GM21528 (cell line): ENCODE measurements around the gene FBXL17.

ENCODE experiments used
- ATAC-seq: cut with Tn5 transposase; IDR thresholded peaks from one replicate; pipeline ENCODE4 v1.9.1; 2021; ENCODE audit warnings: mild to moderate bottlenecking, moderate library complexity; ENCODE audit not compliant: unreplicated experiment, low FRiP score

FBXL17 gene

DNA sequence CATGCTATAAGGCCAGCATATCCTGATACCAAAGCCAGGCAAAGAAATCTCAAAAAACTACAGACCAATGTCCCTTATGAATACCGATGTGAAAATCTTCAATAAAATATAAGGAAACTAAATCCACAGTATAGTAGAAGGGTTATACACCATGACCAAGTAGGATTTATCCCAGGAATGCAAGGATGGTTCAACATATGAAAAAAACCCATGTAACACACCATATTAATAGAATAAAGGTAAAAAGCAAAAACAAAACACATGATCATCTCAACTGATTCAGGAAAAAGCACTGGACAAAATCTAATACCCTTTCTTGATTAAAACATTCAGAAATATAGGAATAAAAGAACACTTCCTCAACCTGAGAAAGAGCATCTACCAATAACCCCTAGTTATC, 6.1 kb downstream of the FBXL17 start:
- no peak for ATAC-seq

DNA sequence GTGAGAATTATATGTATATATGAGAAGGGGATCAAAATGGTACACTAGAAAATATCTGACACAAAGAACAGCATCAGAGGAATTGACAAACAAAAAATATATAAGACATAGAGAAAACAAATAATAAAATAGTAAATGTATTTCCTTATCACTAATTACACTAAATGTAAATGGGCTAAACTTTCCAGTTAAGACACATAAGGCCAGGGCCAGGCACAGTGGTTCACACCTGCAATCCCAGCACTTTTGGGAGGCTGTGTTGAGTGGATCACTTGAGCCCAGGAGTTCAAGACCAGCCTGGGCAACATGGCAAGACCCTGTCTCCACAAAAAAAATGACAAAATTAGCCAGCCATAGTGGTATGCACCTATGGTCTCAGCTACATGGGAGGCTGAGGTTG, 8.5 kb downstream of the FBXL17 start:
- no peak for ATAC-seq

DNA sequence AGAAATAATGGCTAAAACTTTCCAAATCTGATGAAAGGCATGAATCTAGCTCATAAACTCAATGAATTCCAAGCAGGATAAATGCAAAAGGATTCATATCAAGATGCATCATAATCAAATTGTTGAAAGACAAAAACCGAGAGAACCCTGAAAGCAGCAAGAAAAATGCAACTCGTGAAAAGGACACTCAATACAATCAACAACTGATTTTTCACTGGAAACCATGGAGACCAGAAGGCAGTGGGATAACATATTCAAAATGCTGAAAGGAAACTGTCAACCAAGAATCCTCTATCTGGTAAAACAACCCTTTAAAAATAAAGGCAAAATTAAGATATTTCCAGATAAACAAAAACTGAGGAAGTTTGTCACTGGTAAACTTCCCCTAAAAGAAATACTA, 9.5 kb downstream of the FBXL17 start:
- ATAC-seq: no peak

DNA sequence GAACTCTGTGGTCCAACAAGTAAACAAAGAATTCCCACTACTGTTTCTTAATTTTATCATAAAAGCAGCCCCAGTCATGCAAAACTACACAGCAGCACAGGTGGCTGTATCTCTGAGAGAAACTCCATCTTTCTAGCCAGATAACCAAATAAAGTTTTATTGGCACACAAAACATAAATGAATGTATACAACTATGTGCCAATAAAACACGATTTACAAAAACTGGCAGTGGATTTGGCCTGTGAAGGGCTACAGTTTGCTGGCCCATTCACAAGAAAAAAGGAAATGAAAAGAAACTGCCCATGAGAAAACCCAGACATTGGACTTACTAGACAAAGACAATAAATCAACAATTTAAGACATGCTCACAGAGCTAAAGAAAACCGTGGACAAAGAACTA, 10.6 kb downstream of the FBXL17 start:
- no peak for ATAC-seq

DNA sequence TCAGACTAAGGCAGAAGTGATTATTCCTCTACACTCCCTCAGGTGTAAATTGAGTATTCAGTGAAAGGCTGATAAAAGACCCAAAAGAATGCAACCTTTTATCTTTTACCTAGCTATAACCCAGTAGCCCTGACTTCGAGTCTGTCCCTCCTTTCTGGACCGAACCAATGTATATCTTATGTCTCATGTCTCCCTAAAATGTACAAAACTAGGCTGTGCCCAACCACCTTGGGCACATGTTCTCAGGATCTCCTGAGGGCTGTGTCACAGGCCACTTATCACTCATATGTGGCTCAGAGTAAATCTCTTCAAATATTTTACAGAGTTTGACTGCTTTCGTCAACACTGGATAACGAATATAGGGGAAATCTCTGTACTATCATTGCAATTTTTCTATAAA, 12.7 kb downstream of the FBXL17 start:
- ATAC-seq: no peak

DNA sequence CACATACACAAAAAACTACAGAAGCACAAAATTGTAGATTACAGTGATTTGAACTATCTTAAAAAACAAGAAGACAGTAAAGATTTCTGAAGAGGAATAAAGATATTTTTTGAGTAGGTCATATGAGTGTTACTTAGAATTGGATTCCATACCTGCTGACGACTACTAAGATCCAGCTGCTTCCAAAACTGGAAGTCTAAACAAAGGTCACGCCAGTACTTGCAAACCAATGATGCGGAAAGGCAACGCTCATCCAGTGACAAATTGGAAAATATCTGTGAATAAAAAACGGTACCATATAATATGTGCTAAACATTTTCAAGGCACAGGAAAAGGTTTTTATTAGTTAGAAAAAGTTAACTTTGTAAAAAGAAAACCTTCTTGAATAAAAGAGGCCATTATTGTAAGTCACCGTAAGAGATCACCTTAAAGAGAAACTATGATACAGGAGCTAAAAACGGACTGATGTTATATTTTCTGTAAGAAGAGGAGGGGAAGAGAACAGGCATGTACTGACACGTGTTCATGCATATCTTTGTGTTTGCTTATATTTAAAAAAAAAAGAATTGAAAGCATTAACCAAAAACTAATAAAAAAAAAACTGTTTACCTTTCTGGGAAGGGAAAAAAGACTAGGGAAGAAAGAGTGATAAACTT, 14.1 kb downstream of the FBXL17 start:
- no peak for ATAC-seq

DNA sequence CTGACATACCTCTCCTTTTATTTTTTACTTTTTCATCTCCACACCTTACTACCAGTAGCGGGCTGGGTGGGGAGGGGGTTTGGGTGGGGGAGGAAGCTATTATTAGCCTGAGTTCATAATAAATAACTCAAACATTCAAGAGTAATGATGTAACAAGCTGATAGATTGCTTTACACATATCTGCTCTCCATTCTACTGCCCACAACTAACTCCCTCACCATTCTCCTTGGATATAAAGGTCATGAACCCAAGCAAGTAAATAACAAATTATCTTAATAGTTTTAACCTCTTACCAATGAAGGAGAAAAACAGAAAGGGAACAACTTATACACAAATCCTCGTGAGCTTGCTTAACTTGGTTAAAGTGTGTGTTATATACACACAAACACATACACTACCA, 15.4 kb downstream of the FBXL17 start:
- ATAC-seq: no peak

DNA sequence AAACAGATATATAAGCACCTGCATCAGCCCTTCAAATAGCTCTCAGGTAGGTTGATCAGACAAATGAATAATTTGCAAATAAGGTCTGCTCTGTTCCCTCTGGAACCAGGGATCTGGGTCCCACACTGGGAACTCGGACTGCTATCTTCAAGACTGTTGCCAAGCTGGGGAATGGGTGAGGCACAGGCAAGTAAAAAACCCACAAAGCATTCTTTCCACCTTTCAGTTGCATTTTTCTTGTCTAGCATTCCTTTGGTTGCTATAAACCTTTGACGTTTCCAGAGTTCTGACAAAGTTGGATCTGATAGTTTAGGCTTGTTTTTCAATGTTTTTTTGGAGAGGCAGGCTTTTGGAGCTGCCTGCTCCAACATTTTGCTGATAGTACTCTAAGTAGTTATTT, 20.1 kb downstream of the FBXL17 start:
- no peak for ATAC-seq

DNA sequence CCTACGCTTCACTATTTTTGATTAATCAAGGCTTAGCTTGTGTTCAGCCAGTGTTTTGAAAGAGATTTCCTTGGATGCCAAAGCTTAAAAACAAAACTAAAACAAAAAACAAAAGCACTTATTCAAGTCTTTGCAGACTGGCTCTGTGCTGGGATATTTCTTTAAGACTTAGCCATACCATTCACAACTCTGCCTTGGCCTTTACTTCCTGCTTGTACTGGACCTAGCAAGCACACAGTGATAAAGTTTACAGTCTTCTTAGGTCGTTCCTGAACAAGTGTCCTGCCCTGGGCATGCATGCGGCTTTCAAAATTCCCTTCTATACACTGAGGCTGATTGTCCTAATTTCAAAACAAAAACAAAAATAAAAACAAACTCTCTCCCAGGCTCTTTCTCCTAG, 20.7 kb downstream of the FBXL17 start:
- no peak for ATAC-seq

DNA sequence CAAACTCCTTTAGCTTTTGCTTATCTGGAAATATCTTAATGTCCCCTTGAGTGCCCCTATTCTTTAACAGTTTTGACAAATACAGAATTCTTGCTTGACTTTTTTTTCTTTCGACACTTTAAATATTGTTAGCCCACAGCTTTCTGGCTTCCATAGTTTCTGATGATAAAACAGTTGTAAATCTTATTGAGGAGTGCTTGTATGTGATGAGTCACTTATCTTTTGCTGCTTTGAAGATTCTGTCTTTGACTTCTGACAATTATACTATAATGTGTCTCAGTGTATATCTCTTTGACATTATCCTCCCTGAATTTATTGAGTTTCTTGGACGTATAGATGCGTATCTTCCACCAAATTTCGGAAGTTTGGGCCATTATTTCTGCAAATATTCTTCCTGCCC, 21.6 kb downstream of the FBXL17 start:
- no peak for ATAC-seq

DNA sequence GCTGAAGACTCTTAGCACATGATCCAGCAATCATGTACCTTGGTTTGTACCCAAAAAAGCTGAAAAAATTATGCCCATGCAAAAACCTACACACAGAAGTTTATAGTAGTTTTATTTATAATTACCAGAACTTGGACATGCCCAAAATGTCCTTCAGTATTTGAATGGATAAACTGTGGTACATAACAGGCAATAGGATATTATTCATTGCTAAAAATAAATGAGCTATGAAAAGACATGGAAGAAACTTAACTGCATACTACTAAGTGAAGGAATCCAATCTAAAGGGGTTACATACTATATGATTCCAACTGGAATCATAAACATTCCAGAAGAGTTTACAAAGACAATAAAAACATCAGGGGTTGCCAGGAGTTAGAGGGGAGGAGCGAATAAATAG, 25.6 kb downstream of the FBXL17 start:
- ATAC-seq: no peak

DNA sequence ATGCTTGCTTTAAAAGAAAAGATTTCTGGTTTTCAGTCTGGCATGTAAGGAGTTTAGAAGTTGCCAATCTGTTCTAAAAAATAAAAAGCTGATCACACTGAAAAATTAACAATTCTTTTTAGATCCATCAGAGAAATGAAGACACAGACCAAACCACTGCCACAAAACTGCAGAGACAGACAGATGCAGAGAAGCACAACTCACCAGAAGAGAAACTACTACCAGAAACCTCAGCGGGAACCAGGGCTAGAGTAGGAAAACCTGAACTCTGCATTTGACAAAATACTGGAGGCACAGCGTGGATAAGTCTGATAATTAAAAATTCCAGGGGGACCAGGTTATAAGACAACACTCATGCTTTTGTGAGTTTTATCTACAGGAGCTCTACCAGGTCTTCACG, 28.8 kb downstream of the FBXL17 start:
- no peak for ATAC-seq

DNA sequence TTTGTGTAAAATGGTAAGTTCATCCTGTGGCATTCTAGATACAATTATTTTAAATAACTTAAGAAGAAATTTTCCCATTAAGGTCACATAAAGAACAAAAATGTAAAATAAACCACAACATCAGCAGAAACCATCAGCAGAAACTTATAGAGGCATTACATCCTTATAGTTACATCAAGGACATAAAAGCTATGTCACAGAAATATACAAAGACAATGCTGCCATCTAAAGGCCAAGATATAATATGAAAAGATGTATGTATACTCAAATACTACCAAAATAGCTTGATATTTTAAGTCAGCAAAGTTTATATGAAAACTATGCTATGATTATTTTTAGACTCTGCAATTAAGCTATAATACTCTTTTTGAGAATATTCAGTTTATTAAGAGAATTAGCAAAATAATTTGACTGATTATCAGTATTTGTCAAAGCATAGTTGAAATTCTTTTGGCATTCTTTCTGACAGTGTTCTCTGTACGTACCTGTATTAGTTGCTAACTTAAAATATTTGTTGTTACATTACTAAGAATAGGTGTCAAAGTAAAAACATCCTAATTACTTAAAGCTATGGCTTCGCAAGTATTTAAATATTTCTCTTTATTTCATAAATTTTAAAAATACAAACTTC, 36.2 kb downstream of the FBXL17 start:
- peak; percentile 78 for ATAC-seq

DNA sequence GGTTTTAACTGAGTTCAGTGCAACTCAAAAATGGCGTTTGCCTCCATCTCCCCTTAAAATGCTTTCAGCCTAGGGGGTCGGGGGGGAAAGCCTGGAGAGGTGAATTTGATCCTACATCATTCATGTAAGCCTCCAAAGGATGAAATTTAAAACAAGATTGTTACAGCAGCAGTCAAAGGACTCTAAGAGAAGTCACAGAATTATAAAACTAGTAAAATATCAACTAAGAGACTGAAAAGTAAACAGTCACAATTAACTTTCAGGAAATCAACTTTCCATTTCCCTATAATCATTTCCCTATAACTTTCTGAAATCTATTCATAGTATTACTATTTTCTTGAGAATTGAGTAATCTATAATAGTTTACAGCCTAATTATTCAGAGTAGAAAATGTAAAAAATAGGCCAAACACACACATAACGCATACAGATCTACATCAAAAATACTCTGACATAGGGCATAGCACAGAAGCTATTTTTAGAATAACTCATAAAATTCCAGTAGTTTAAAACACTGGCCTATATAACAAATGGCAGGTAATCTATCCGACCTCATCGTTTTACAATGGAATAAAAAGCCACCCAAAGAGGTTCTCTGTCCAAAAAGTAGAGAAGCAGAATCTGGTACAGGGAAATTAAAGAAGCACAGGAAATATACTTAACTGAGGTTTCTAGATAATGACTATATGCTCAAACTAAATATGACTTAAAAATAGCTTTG, 37.6 kb downstream of the FBXL17 start:
- ATAC-seq: no peak

DNA sequence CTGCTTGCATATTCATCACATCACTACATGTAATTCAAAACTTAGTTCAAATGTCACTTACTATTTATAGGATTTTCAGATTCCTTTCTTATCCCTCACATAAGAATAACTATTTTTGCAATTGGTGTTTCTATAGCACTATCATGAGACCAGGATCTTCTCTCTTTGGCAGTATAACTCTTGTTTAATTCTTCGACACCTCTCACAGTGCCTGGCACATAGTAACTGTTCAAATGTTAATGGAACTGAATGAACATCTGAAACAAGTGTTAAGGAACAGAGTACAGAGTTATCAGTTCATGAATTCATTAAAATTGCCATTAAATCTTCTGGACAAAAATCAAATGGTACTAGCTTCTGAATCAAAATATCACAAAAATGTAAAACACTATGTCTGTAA, 40.0 kb downstream of the FBXL17 start:
- no peak for ATAC-seq

DNA sequence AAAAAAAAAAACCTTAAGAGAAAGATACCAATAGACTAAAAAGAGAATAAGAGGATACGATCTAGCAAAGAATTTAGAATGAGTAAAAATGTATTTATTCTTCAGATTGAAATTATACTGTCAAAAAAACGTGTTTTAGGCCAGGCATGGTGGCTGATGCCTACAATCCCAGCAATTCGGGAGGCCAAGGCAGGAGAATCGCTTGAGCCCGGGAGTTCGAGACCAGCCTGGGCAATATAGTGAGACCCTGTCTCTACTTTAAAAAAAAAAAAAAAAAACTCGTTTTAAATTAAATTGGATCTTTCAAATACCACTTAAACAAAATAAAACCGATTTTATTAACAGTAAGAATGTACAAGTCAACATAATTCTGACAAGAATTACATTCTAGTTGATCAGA, 41.8 kb downstream of the FBXL17 start:
- ATAC-seq: no peak

DNA sequence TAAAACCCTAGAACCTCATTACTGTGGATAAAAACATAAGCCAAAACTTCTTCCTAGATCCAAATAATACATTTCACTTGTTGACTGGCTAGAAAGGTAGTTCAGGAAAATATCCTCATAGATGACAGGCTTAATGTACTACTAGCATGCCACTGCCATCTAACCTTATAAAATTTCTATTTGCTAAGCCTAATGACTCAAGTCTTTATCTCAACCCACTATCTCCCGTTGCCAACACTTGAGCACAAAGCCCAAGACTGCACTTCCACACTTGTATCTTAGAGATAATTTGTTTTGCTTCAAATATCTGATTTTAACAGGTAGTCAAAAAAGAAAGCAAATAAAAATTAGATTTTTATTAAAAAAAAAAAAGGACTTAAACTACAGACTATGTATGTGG, 42.7 kb downstream of the FBXL17 start:
- ATAC-seq: no peak

DNA sequence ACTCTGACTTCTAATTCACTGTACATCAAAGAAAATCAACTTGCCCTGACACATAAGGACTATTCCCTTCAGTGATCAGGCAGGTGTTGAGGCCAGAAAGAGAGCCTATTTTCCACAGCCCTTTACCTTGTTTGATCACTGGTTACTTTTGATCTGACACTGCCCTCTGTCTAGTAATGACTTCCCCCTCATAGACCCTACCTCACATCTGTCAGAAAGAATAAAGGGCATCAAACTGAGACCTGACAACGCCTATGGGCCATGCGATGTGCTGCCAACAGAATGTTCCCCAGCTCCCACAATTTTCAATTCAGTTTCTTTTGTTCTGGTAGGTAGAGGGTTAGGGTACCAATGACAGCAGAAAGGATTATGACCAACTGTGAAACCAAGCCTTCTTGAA, 47.7 kb downstream of the FBXL17 start:
- ATAC-seq: no peak

DNA sequence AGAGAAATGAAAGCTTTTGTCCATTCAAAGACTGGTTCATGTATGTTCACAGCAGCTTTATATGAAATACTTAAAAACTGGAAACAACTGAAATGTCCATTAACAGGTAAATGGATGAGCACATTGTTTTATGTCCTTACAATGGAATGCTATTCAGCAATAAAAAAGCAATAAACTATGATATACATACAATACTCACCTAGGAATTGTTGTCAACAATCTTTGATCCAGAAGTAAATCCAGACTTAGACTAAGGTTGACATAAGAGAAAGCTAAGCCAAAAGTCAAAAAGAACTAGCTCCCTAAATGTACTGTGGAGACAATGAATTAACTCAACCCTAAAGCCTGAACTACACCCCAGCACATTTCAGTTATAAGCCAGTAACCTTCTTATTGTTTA, 54.9 kb downstream of the FBXL17 start:
- no peak for ATAC-seq

DNA sequence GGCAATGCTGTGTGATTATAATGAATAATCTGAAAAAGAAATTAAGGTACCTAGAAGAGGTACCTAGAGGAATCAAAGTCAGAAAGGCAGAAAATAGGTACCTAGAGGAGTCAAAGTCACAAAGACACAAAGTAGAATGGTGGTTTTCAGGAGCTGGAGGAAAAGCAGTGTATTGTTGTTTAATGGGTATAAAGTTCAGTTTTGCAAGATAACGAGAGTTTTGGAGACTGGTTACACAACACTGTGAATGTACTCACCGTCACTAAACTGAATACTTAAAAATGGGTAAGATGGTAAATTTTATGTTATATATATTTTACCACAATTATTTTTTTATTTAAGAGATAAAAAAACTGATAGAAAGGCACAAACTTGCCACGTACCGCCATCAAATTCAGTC, 57.0 kb downstream of the FBXL17 start:
- ATAC-seq: no peak

DNA sequence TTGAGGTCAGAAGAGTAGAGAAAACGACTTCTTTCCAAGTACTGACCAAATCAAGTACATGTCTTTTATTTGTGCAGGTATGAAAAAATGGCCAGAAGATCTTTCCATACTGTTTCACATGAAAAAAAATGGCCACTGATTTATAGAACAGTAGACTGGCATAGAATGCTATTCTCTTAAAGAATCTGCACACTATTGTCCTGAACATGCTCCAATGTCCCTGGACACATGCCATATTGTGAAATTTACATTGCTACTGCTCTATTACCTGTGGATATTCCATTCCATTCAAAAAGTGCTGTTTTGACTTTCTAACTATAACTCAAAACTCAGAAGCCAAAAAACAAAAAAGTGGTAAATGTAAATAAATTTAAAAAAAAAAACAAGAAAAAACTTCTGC, 60.6 kb downstream of the FBXL17 start:
- ATAC-seq: no peak

DNA sequence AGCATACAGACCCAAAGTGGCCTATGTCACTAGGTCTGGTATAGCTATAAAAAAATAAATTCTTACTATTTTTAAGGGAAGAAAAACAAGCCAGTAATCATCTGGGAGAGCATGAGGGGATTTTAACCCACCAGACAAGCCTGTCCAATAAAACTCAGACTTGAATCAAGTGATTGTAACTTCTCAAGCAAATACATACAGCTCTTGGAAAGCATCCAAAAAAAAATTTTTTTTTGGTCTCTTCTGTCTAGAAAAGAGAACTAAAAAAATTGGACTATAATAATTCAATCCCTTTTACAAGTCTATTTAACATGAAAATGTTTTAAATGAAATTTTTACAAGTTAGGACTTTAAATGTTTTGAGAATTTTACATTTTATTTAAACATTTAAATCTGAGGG, 61.7 kb downstream of the FBXL17 start:
- ATAC-seq: no peak
